Measurements from ENCODE around the gene TFPI2.
"Not testable (repeated sequence)": the region's sequence is repeated elsewhere in the genome, so short reads cannot be mapped to it uniquely, and the experiment has no call there.

- TF ChIP-seq CTCF (IDR thresholded peaks at IDR 0.05; ENCODE audit: borderline replicate concordance, extremely low read depth, low read length, poor library complexity, severe bottlenecking); EZH2 (IDR thresholded peaks at IDR 0.05; ENCODE audit: borderline replicate concordance, low read depth, low read length, severe bottlenecking): not testable (repeated sequence)
These were observed 21.1 kb upstream of the TFPI2 start for GRCh38 chr7:93911661-93912060.

All from DND-41 (cell line).